Spleen (tissue), 7 donors: ENCODE measurements around the gene SLC39A3.

Experiments
- POLR2A ChIP-seq, 3 donors: fragments of 450-650 bp; IDR thresholded peaks; one replicate each; pipeline ENCODE4 v1.5.1; 2017; ENCODE audit warnings: antibody characterized with exemption in 3 of 3, mild to moderate bottlenecking in 1 of 3
- TF ChIP-seq, protein P1 (sequence below), 11 experiments: fragments of 200-600 bp in 7 of 11; fragments of 450-650 bp in 4 of 11; sonication (generic) in 4 of 11; IDR thresholded peaks in 8 of 11; conservative IDR thresholded peaks in 3 of 11; 1 replicate in 7 of 11; 2 replicates in 4 of 11; pipeline versions ENCODE4 v1.4.0 to v1.8.0; 2016 to 2021; ENCODE audit warnings: antibody characterized with exemption in 11 of 11, inconsistent platforms in 4 of 11, mild to moderate bottlenecking in 1 of 11
- donor health status: DM: no; HTN: no; CAD: no; lungs with moderate emphysema.
- donor health status: DM: no; HTN: no; CAD: no.
- donor health status: DM: no; HTN: no; CAD: no.

DNA sequence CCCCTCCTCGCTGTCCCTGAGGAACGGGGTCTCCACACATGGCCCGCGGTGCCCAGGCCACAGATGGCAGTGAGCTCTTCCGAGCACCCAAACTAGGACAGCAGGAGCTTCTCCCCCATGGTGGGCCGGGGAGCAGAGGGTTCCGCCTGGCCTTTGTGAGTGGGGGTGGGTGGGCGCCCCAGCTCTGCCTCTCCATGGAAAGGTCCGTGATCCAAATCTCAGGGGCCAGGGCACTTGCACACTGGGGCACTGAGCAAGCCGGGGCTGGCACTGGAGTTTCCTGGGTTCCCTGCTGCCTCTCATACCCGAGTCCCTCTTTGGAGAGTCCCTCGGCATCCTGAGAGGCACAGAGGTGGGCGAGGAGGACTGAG is 16.5 kb downstream of the SLC39A3 start:
- TF ChIP-seq, protein P1, sequence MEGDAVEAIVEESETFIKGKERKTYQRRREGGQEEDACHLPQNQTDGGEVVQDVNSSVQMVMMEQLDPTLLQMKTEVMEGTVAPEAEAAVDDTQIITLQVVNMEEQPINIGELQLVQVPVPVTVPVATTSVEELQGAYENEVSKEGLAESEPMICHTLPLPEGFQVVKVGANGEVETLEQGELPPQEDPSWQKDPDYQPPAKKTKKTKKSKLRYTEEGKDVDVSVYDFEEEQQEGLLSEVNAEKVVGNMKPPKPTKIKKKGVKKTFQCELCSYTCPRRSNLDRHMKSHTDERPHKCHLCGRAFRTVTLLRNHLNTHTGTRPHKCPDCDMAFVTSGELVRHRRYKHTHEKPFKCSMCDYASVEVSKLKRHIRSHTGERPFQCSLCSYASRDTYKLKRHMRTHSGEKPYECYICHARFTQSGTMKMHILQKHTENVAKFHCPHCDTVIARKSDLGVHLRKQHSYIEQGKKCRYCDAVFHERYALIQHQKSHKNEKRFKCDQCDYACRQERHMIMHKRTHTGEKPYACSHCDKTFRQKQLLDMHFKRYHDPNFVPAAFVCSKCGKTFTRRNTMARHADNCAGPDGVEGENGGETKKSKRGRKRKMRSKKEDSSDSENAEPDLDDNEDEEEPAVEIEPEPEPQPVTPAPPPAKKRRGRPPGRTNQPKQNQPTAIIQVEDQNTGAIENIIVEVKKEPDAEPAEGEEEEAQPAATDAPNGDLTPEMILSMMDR (IDR thresholded peaks at IDR 0.05 in 8 of 11, conservative IDR thresholded peaks at IDR 0.05 in 3 of 11) = no peak
- TF ChIP-seq POLR2A (IDR thresholded peaks at IDR 0.05) = no peak
